GM12878 (cell line): Measurements from ENCODE around the gene PLB1. TPM values are rescaled to one million over a fixed set of nuclear protein-coding genes. Genes with fewer than 3 reads are reported as not detected.

Experiments used
- ATAC-seq: fragments of 200-7000 bp; cut with Tn5 transposase; 3 replicates; pipeline ENCODE4 v1.9.1; 2020; ENCODE audit warnings: mild to moderate bottlenecking, moderate library complexity
- BruUV-seq: library from RNA; stranded (reverse); fragments of 400-500 nt; replicated peaks from 2 replicates; lab custom pipeline; 2021; lab: Mats Ljungman, UMichigan
- CTCF ChIA-PET: fragments of 300-600 bp; sonication (Branson Sonifier 250); formaldehyde crosslinking; extraction: SDS; loops from one replicate; lab custom pipeline; 2021; ENCODE audit warnings: inconsistent platforms; lab: Yijun Ruan, JAX
- POLR2A ChIA-PET: fragments of 350-600 bp; formaldehyde crosslinking; extraction: SDS; loops from one replicate; lab custom pipeline; 2021; ENCODE audit warnings: inconsistent platforms; lab: Charles Lee
- RAD21 ChIA-PET: fragments of 300-600 bp; sonication (Branson Sonifier 250); formaldehyde crosslinking; loops from one replicate; lab custom pipeline; 2023; ENCODE audit warnings: antibody characterized with exemption; ENCODE audit not compliant: unreplicated experiment; lab: Charles Lee
- SMC1A ChIA-PET: fragments of 300-600 bp; sonication (Branson Sonifier 250); formaldehyde crosslinking; loops from one replicate; lab custom pipeline; 2023; ENCODE audit not compliant: unreplicated experiment, uncharacterized antibody; lab: Charles Lee
- DNase-seq: peaks from one replicate; pipeline ENCODE4 v3.0.0-alpha.2; 2011; ENCODE audit warnings: low read depth, low spot score
- FAIRE-seq: peaks from 3 replicates; lab custom pipeline; 2011; peaks lifted over from hg19 to GRCh38; lab: Jason Lieb, UNC
- H2AFZ ChIP-seq: 2 replicates; pipeline ENCODE4 v1.6.0; 2011; ENCODE audit warnings: low read depth, low read length, control low read depth; ENCODE audit not compliant: control insufficient read depth
- H3K27ac ChIP-seq: 2 replicates; pipeline ENCODE4 v1.5.1; 2011; ENCODE audit warnings: control low read depth; ENCODE audit not compliant: control insufficient read depth, insufficient read depth
- H3K27me3 ChIP-seq, 2 experiments: replicated peaks in 1 of 2; 2 replicates each; pipeline versions ENCODE4 v1.6.0 to v1.6.1; 2011; ENCODE audit warnings: low read length in 1 of 2; ENCODE audit not compliant: control insufficient read depth in 2 of 2, insufficient read depth in 2 of 2
- H3K36me3 ChIP-seq, 2 experiments: 2 replicates each; pipeline ENCODE4 v1.5.1; 2011; ENCODE audit warnings: low read length in 1 of 2; ENCODE audit not compliant: control insufficient read depth in 2 of 2, insufficient read depth in 2 of 2
- H3K4me1 ChIP-seq: 2 replicates; pipeline ENCODE4 v1.6.1; 2011; ENCODE audit warnings: mild to moderate bottlenecking, low read length, moderate library complexity, mixed read lengths; ENCODE audit not compliant: control insufficient read depth, insufficient read depth
- H3K4me2 ChIP-seq: 2 replicates; pipeline ENCODE4 v1.6.0; 2011; ENCODE audit warnings: control low read depth; ENCODE audit not compliant: control insufficient read depth, insufficient read depth
- H3K4me3 ChIP-seq: fragments of 200-600 bp; sonication (generic); 2 replicates; pipeline ENCODE4 v1.5.1; 2016
- H3K79me2 ChIP-seq: 2 replicates; pipeline ENCODE4 v1.6.0; 2011; ENCODE audit warnings: low read length; ENCODE audit not compliant: control insufficient read depth, insufficient read depth
- H3K9ac ChIP-seq: 2 replicates; pipeline ENCODE4 v1.8.0; 2011; ENCODE audit warnings: low read length, control low read depth, mixed read lengths; ENCODE audit not compliant: control insufficient read depth, insufficient read depth
- H3K9me3 ChIP-seq: replicated peaks from 3 replicates; pipeline ENCODE4 v1.5.1; 2011; ENCODE audit warnings: mild to moderate bottlenecking, low read length; ENCODE audit not compliant: control insufficient read depth, insufficient read depth
- H4K20me1 ChIP-seq: 2 replicates; pipeline ENCODE4 v1.6.0; 2011; ENCODE audit not compliant: control insufficient read depth, insufficient read depth
- ATF2 ChIP-seq: IDR thresholded peaks from 2 replicates; pipeline ENCODE4 v1.6.1; 2012; ENCODE audit warnings: low read length, inconsistent platforms
- BACH1 ChIP-seq: fragments of 450-650 bp; IDR thresholded peaks from 2 replicates; pipeline ENCODE4 v1.6.1; 2017; ENCODE audit warnings: mild to moderate bottlenecking, borderline replicate concordance
- CHD1 ChIP-seq: IDR thresholded peaks from 2 replicates; pipeline ENCODE4 v1.6.1; 2012; ENCODE audit warnings: low read depth, low read length, improper control_type of control experiment
- CTCF ChIP-seq, 3 experiments: IDR thresholded peaks in 2 of 3; conservative IDR thresholded peaks in 1 of 3; 2 replicates each; pipeline ENCODE4 v1.5.1; 2011; ENCODE audit warnings: low read depth in 3 of 3, low read length in 3 of 3, mild to moderate bottlenecking in 3 of 3, control low read depth in 2 of 3, moderate library complexity in 2 of 3, inconsistent platforms in 1 of 3, mixed read lengths in 1 of 3; ENCODE audit not compliant: control insufficient read depth in 2 of 3, insufficient read depth in 1 of 3; ENCODE audit errors: extremely low read depth in 1 of 3
- HSF1 ChIP-seq: fragments of 150-350 bp; IDR thresholded peaks from 2 replicates; pipeline ENCODE4 v1.6.1; 2014; ENCODE audit warnings: mild to moderate bottlenecking, low read depth, low read length
- JUNB ChIP-seq: IDR thresholded peaks from 2 replicates; pipeline ENCODE4 v1.6.1; 2016; ENCODE audit warnings: antibody characterized with exemption, mild to moderate bottlenecking
- MYC ChIP-seq: IDR thresholded peaks from 2 replicates; pipeline ENCODE4 v1.6.1; 2011; ENCODE audit warnings: mild to moderate bottlenecking, low read length, moderate library complexity, inconsistent platforms; ENCODE audit not compliant: insufficient read depth, insufficient replicate concordance, insufficient read length, severe bottlenecking
- PML ChIP-seq: IDR thresholded peaks from 2 replicates; pipeline ENCODE4 v1.6.1; 2012; ENCODE audit warnings: low read length, inconsistent platforms
- POU2F2 ChIP-seq: IDR thresholded peaks from 3 replicates; pipeline ENCODE4 v1.6.1; 2011; ENCODE audit warnings: low read depth, mild to moderate bottlenecking, low read length, borderline replicate concordance
- RUNX3 ChIP-seq: IDR thresholded peaks from 2 replicates; pipeline ENCODE4 v1.6.1; 2012; ENCODE audit warnings: low read length, inconsistent platforms
- SMAD5 ChIP-seq: IDR thresholded peaks from 2 replicates; pipeline ENCODE4 v1.6.1; 2016; ENCODE audit warnings: antibody characterized with exemption, low read depth
- ZNF24 ChIP-seq: fragments of 450-650 bp; IDR thresholded peaks from 2 replicates; pipeline ENCODE4 v1.6.1; 2017; ENCODE audit warnings: antibody characterized with exemption, mild to moderate bottlenecking
- ZZZ3 ChIP-seq: IDR thresholded peaks from 2 replicates; pipeline ENCODE4 v1.6.1; 2011; ENCODE audit warnings: low read depth; ENCODE audit not compliant: control insufficient read depth, insufficient read length
- WGBS: methylation state at CpG from one replicate; pipeline ENCODE4 v1.1.6; 2016; ENCODE audit warnings: low lambda C conversion rate; ENCODE audit not compliant: insufficient replicate concordance, insufficient coverage; ENCODE audit errors: missing lambda C conversion rate; 5-methylcytosine and 5-hydroxymethylcytosine counted together
- in situ Hi-C: fragments of 300-500 bp; cut with MboI; formaldehyde crosslinking; loops from 9 replicates; pipeline ENCODE4 v1.14.3; 2018; ENCODE audit warnings: mixed read lengths
- intact Hi-C: fragments of 100-400 bp; cut with micrococcal nuclease; formaldehyde crosslinking; loops from one replicate; pipeline ENCODE4 v1.14.2; 2022; ENCODE audit not compliant: unreplicated experiment
- polyA plus RNA-seq, 11 experiments: library from polyadenylated mRNA; depleted of rRNA in 4 of 11; unstranded in 6 of 11; stranded (reverse) in 5 of 11; fragments of >200 nt; fragmentation: Nextera tagmentation in 4 of 11; fragmentation: Illumina TruSeq in 1 of 11; extraction: Ambion mirVana in 4 of 11; extraction: Trizol in 1 of 11; gene quantifications; 1 replicate in 1 of 11; 2 replicates in 10 of 11; pipeline versions ENCODE4 v1.2.1 to v1.2.3, GENCODE V29; 2011 to 2016; ENCODE audit warnings: inconsistent platforms in 2 of 11, missing spikeins in 2 of 11, low read depth in 1 of 11
- total RNA-seq, 4 experiments: library from RNA; depleted of rRNA in 3 of 4; stranded (reverse); fragments of >200 nt in 3 of 4; fragmentation: Illumina TruSeq in 1 of 4; extraction: Trizol in 1 of 4; gene quantifications; 2 replicates each; pipeline versions ENCODE4 v1.2.1 to v1.2.3, GENCODE V29; 2013 to 2021
- TF ChIP-seq, protein P1 (sequence below): fragments of 450-650 bp; IDR thresholded peaks from 2 replicates; pipeline ENCODE4 v1.6.1; 2017; ENCODE audit warnings: antibody characterized with exemption, mild to moderate bottlenecking, moderate library complexity

Gene PLB1
- total and polyA plus RNA-seq, 10 of the 15 experiments (the other 5 are each of a cell fraction or from before 2014, with no cell fraction given) = 0.03 to 0.49 (median 0.28) TPM

GRCh38 chr2:28656937-28657615 lies 161.2 kb downstream of the PLB1 start:
- ATAC-seq (no peak), DNase-seq (no peak)
- no peak overlapping the region for H3K9ac ChIP-seq
- intact Hi-C loops = no loop called here
- no peak overlapping the region for H3K4me2 ChIP-seq
- H2AFZ ChIP-seq = no peak overlapping the region
- CTCF ChIA-PET = interaction anchor here (0.9 kb wide), 1 partner anchor 64 kb away, joined by 4 read pairs; no protein-coding TSS in a partner anchor
- no peak overlapping the region for H3K4me3 ChIP-seq
- H3K36me3 ChIP-seq = no peaks in the 10 kb centered on the region
- no peaks in the 10 kb centered on the region for H4K20me1 ChIP-seq
- TF ChIP-seq POU2F2 (no peak), PML (no peak), RUNX3 (no peak), JUNB (no peak), CHD1 (no peak), BACH1 (no peak), SMAD5 (no peak), MYC (no peak), CTCF (IDR thresholded peaks at IDR 0.05 in 2 of 3, conservative IDR thresholded peaks at IDR 0.05 in 1 of 3; ENCODE audit: control insufficient read depth in 2 of 3, extremely low read depth in 1 of 3, insufficient read depth in 1 of 3, low read depth in 3 of 3, low read length in 3 of 3) (no peak), ATF2 (no peak), ZZZ3 (no peak), HSF1 (no peak), ZNF24 (no peak)
- TF ChIP-seq, protein P1, sequence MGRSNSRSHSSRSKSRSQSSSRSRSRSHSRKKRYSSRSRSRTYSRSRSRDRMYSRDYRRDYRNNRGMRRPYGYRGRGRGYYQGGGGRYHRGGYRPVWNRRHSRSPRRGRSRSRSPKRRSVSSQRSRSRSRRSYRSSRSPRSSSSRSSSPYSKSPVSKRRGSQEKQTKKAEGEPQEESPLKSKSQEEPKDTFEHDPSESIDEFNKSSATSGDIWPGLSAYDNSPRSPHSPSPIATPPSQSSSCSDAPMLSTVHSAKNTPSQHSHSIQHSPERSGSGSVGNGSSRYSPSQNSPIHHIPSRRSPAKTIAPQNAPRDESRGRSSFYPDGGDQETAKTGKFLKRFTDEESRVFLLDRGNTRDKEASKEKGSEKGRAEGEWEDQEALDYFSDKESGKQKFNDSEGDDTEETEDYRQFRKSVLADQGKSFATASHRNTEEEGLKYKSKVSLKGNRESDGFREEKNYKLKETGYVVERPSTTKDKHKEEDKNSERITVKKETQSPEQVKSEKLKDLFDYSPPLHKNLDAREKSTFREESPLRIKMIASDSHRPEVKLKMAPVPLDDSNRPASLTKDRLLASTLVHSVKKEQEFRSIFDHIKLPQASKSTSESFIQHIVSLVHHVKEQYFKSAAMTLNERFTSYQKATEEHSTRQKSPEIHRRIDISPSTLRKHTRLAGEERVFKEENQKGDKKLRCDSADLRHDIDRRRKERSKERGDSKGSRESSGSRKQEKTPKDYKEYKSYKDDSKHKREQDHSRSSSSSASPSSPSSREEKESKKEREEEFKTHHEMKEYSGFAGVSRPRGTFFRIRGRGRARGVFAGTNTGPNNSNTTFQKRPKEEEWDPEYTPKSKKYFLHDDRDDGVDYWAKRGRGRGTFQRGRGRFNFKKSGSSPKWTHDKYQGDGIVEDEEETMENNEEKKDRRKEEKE = no peak
- TF ChIP-seq, all 136 proteins: peak for 0
- RAD21 ChIA-PET = no interaction called here
- SMC1A ChIA-PET = no interaction called here
- POLR2A ChIA-PET = no interaction called here
- no TSS peak for BruUV-seq
- FAIRE-seq = no peak
- no peak overlapping the region for H3K27ac ChIP-seq
- no peaks in the 10 kb centered on the region for H3K27me3 ChIP-seq
- no peaks in the 10 kb centered on the region for H3K9me3 ChIP-seq
- H3K4me1 ChIP-seq = no peaks in the 10 kb centered on the region
- no peaks in the 10 kb centered on the region for H3K79me2 ChIP-seq
- 52% methylated on average over 5 of the region's 5 CpGs for WGBS
- in situ Hi-C loops = no loop called here
